Liver (tissue), 9 donors: ENCODE measurements around the gene FOXO3. TPM values are rescaled to one million over a fixed set of nuclear protein-coding genes. Genes with fewer than 3 reads are reported as not detected.

Experiments used
- DNase-seq: peaks from one replicate; pipeline ENCODE4 v3.0.0-alpha.2; 2017; ENCODE audit warnings: low spot score
- H3K27ac ChIP-seq, 2 donors: one replicate each; pipeline ENCODE4 v1.7.0; 2013; ENCODE audit warnings: inconsistent platforms in 2 of 2, low read length in 2 of 2, control low read depth in 1 of 2, low read depth in 1 of 2, mild to moderate bottlenecking in 1 of 2
- H3K27me3 ChIP-seq, 4 donors: one replicate each; pipeline versions ENCODE4 v1.6.1 to v1.7.0; 2013; ENCODE audit warnings: low read length in 3 of 4, inconsistent platforms in 1 of 4, mild to moderate bottlenecking in 1 of 4, moderate library complexity in 1 of 4; ENCODE audit not compliant: control insufficient read depth in 4 of 4, insufficient read depth in 4 of 4
- H3K36me3 ChIP-seq, 4 donors: one replicate each; pipeline versions ENCODE4 v1.6.1 to v1.7.0; 2013; ENCODE audit warnings: low read length in 3 of 4, mild to moderate bottlenecking in 3 of 4, low read depth in 1 of 4, moderate library complexity in 1 of 4; ENCODE audit not compliant: control insufficient read depth in 4 of 4, insufficient read depth in 3 of 4
- H3K4me1 ChIP-seq, 4 donors: one replicate each; pipeline versions ENCODE4 v1.6.1 to v1.7.0; 2013; ENCODE audit warnings: low read length in 3 of 4, mild to moderate bottlenecking in 3 of 4, moderate library complexity in 1 of 4; ENCODE audit not compliant: control insufficient read depth in 4 of 4, insufficient read depth in 4 of 4
- H3K4me3 ChIP-seq, 3 donors: one replicate each; pipeline versions ENCODE4 v1.6.1 to v1.7.0; 2013; ENCODE audit warnings: low read length in 3 of 3, control low read depth in 1 of 3, low read depth in 1 of 3, mild to moderate bottlenecking in 1 of 3
- H3K9ac ChIP-seq, 2 donors: one replicate each; pipeline ENCODE4 v1.7.0; 2013; ENCODE audit warnings: low read length in 2 of 2, mild to moderate bottlenecking in 2 of 2, moderate library complexity in 2 of 2, control low read depth in 1 of 2, low read depth in 1 of 2
- H3K9me3 ChIP-seq, 4 donors: one replicate each; pipeline versions ENCODE4 v1.6.1 to v1.7.0; 2013; ENCODE audit warnings: low read length in 3 of 4; ENCODE audit not compliant: control insufficient read depth in 4 of 4
- EGR1 ChIP-seq, 2 donors: IDR thresholded peaks; 2 replicates each; pipeline ENCODE4 v1.6.1; 2016 to 2018; ENCODE audit warnings: antibody characterized with exemption in 2 of 2, low read depth in 2 of 2
- FOXA1 ChIP-seq: IDR thresholded peaks from 2 replicates; pipeline ENCODE4 v1.6.1; 2016; ENCODE audit warnings: antibody characterized with exemption
- FOXA2 ChIP-seq: IDR thresholded peaks from 2 replicates; pipeline ENCODE4 v1.6.1; 2016; ENCODE audit warnings: antibody characterized with exemption
- GABPA ChIP-seq, 2 donors: IDR thresholded peaks in 1 of 2; conservative IDR thresholded peaks in 1 of 2; 2 replicates each; pipeline ENCODE4 v1.6.1; 2016; ENCODE audit warnings: antibody characterized with exemption in 2 of 2, mild to moderate bottlenecking in 1 of 2, moderate library complexity in 1 of 2
- HNF4A ChIP-seq, 2 donors: conservative IDR thresholded peaks; 2 replicates each; pipeline ENCODE4 v1.6.1; 2016; ENCODE audit warnings: antibody characterized with exemption in 2 of 2, mild to moderate bottlenecking in 2 of 2
- HNF4G ChIP-seq: IDR thresholded peaks from 2 replicates; pipeline ENCODE4 v1.6.1; 2016; ENCODE audit warnings: antibody characterized with exemption
- JUND ChIP-seq, 2 donors: IDR thresholded peaks; 2 replicates each; pipeline ENCODE4 v1.6.1; 2016; ENCODE audit warnings: antibody characterized with exemption in 2 of 2
- NR2F2 ChIP-seq: IDR thresholded peaks from 2 replicates; pipeline ENCODE4 v1.6.1; 2016; ENCODE audit warnings: antibody characterized with exemption
- RAD21 ChIP-seq, 2 donors: IDR thresholded peaks; 2 replicates each; pipeline ENCODE4 v1.6.1; 2016; ENCODE audit warnings: antibody characterized with exemption in 2 of 2, mild to moderate bottlenecking in 2 of 2
- REST ChIP-seq: IDR thresholded peaks from 2 replicates; pipeline ENCODE4 v1.6.1; 2016; ENCODE audit warnings: antibody characterized with exemption, mild to moderate bottlenecking
- RXRA ChIP-seq, 2 donors: IDR thresholded peaks; 2 replicates each; pipeline ENCODE4 v1.6.1; 2017 to 2018; ENCODE audit warnings: antibody characterized with exemption in 2 of 2, mild to moderate bottlenecking in 1 of 2
- SP1 ChIP-seq: IDR thresholded peaks from 2 replicates; pipeline ENCODE4 v1.6.1; 2018; ENCODE audit warnings: antibody characterized with exemption, mild to moderate bottlenecking
- TAF1 ChIP-seq: conservative IDR thresholded peaks from 2 replicates; pipeline ENCODE4 v1.6.1; 2016; ENCODE audit warnings: antibody characterized with exemption, mild to moderate bottlenecking
- YY1 ChIP-seq: IDR thresholded peaks from 2 replicates; pipeline ENCODE4 v1.6.1; 2016; ENCODE audit warnings: antibody characterized with exemption, mild to moderate bottlenecking
- ZBTB33 ChIP-seq: IDR thresholded peaks from 2 replicates; pipeline ENCODE4 v1.6.1; 2016; ENCODE audit warnings: antibody characterized with exemption
- WGBS: extraction: QIAGEN DNeasy Blood & Tissue Kit; methylation state at CpG from one replicate; pipeline ENCODE4 v1.1.7; 2013; 5-methylcytosine and 5-hydroxymethylcytosine counted together
- polyA plus RNA-seq, 2 donors: library from polyadenylated mRNA; stranded (reverse) in 1 of 2; unstranded in 1 of 2; fragments of 200-250 nt in 1 of 2; fragments of >200 nt in 1 of 2; fragmentation: Nextera tagmentation in 1 of 2; extraction: Ambion mirVana in 1 of 2; gene quantifications; one replicate each; pipeline versions ENCODE4 v1.2.1 to v1.2.3, GENCODE V29; 2013 to 2015
- total RNA-seq, 2 donors: library from RNA; depleted of rRNA; stranded (reverse); fragments of >200 nt; gene quantifications; one replicate each; pipeline ENCODE4 v1.2.3, GENCODE V29; 2014
- TF ChIP-seq, protein P1 (sequence below): fragments of 150-350 bp; IDR thresholded peaks from 2 replicates; pipeline ENCODE4 v1.5.1; 2017; ENCODE audit warnings: improper control_type of control experiment, low read depth, low read length; ENCODE audit not compliant: missing input control
- TF ChIP-seq, protein P2 (sequence below): IDR thresholded peaks from 2 replicates; pipeline ENCODE4 v1.6.1; 2016; ENCODE audit warnings: antibody characterized with exemption
- TF ChIP-seq, protein P3 (sequence below): IDR thresholded peaks from 2 replicates; pipeline ENCODE4 v1.6.1; 2016; ENCODE audit warnings: antibody characterized with exemption
- donor health status: healthy.
- donor health status: healthy.
- donor health status: healthy.
- donor health status: healthy.
- donor health status: healthy.

FOXO3 gene
- total and polyA plus RNA-seq, 4 donors, result 6.0 to 72.2 (median 17.3) TPM

GRCh38 chr6:108521616-108522107, 39.1 kb upstream of the FOXO3 start:
- Histone ChIP-seq H3K4me3 (no peak overlapping the region), H3K4me1 (no peaks in the 10 kb centered on the region), H3K9me3 (no peaks in the 10 kb centered on the region), H3K27ac (no peak overlapping the region), H3K36me3 (peaks cover 0 to 4% (median 2%) of the 10 kb centered on the region in 4 donors), H3K9ac (no peak overlapping the region), H3K27me3 (no peaks in the 10 kb centered on the region)
- no peak for DNase-seq
- no peak for TF ChIP-seq SP1
- TF ChIP-seq ZBTB33, result no peak
- no peak for TF ChIP-seq NR2F2
- TF ChIP-seq REST, result no peak
- no peak for TF ChIP-seq HNF4G
- TF ChIP-seq, protein P1, sequence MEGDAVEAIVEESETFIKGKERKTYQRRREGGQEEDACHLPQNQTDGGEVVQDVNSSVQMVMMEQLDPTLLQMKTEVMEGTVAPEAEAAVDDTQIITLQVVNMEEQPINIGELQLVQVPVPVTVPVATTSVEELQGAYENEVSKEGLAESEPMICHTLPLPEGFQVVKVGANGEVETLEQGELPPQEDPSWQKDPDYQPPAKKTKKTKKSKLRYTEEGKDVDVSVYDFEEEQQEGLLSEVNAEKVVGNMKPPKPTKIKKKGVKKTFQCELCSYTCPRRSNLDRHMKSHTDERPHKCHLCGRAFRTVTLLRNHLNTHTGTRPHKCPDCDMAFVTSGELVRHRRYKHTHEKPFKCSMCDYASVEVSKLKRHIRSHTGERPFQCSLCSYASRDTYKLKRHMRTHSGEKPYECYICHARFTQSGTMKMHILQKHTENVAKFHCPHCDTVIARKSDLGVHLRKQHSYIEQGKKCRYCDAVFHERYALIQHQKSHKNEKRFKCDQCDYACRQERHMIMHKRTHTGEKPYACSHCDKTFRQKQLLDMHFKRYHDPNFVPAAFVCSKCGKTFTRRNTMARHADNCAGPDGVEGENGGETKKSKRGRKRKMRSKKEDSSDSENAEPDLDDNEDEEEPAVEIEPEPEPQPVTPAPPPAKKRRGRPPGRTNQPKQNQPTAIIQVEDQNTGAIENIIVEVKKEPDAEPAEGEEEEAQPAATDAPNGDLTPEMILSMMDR, result no peak
- TF ChIP-seq, protein P2, sequence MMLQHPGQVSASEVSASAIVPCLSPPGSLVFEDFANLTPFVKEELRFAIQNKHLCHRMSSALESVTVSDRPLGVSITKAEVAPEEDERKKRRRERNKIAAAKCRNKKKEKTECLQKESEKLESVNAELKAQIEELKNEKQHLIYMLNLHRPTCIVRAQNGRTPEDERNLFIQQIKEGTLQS, result no peak
- no peak for TF ChIP-seq JUND (IDR thresholded peaks at IDR 0.05)
- TF ChIP-seq HNF4A (conservative IDR thresholded peaks at IDR 0.05), result no peak
- TF ChIP-seq RXRA (IDR thresholded peaks at IDR 0.05), result no peak
- TF ChIP-seq FOXA2, result no peak
- no peak for TF ChIP-seq RAD21 (IDR thresholded peaks at IDR 0.05)
- TF ChIP-seq, protein P3, sequence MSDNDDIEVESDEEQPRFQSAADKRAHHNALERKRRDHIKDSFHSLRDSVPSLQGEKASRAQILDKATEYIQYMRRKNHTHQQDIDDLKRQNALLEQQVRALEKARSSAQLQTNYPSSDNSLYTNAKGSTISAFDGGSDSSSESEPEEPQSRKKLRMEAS, result no peak
- TF ChIP-seq TAF1, result no peak
- no peak for TF ChIP-seq YY1
- TF ChIP-seq EGR1 (IDR thresholded peaks at IDR 0.05; ENCODE audit: low read depth in 2 of 2), result no peak
- no peak for TF ChIP-seq FOXA1
- no peak for TF ChIP-seq GABPA (IDR thresholded peaks at IDR 0.05 in 1 of 2, conservative IDR thresholded peaks at IDR 0.05 in 1 of 2)
- 94% methylated on average over 1 of the region's 1 CpG for WGBS
